OCI-LY1 (cell line): ENCODE data around the gene TMEM131.

Experiments
- H2AFZ ChIP-seq: fragments of 200-600 bp; sonication (generic), shearing (Covaris generic); 2 replicates; pipeline ENCODE4 v1.6.0; 2014; ENCODE audit warnings: antibody characterized with exemption, mild to moderate bottlenecking, low read length
- H3F3A ChIP-seq: fragments of 200-600 bp; sonication (generic), shearing (Covaris generic); 2 replicates; pipeline ENCODE4 v1.6.0; 2014; ENCODE audit warnings: mild to moderate bottlenecking, antibody characterized with exemption, low read length, moderate library complexity; ENCODE audit not compliant: insufficient read depth
- H3K27ac ChIP-seq: fragments of 200-600 bp; sonication (generic); 2 replicates; pipeline ENCODE4 v1.5.1; 2014; ENCODE audit warnings: low read length, mixed run types, mild to moderate bottlenecking, low read depth; ENCODE audit not compliant: poor library complexity, severe bottlenecking
- H3K27me3 ChIP-seq: fragments of 200-600 bp; sonication (generic); 2 replicates; pipeline ENCODE4 v1.6.0; 2014; ENCODE audit warnings: antibody characterized with exemption, mild to moderate bottlenecking, low read length, moderate library complexity; ENCODE audit not compliant: insufficient read depth
- H3K36me3 ChIP-seq: fragments of 200-600 bp; sonication (generic); 2 replicates; pipeline ENCODE4 v1.6.1; 2014; ENCODE audit warnings: mild to moderate bottlenecking, antibody characterized with exemption, low read length, moderate library complexity, mixed read lengths; ENCODE audit not compliant: insufficient read depth
- H3K4me1 ChIP-seq: fragments of 200-600 bp; sonication (generic); 2 replicates; pipeline ENCODE4 v1.5.1; 2014; ENCODE audit warnings: mild to moderate bottlenecking, low read length, moderate library complexity; ENCODE audit not compliant: insufficient read depth, severe bottlenecking
- H3K4me2 ChIP-seq: fragments of 200-600 bp; sonication (generic), shearing (Covaris generic); 2 replicates; pipeline ENCODE4 v1.6.1; 2014; ENCODE audit warnings: low read length
- H3K4me3 ChIP-seq: fragments of 200-600 bp; sonication (generic); 2 replicates; pipeline ENCODE4 v1.5.1; 2014; ENCODE audit warnings: low read length, low read depth, mild to moderate bottlenecking, mixed read lengths; ENCODE audit not compliant: poor library complexity, severe bottlenecking
- H3K79me2 ChIP-seq: fragments of 200-600 bp; shearing (Covaris generic); 2 replicates; pipeline ENCODE4 v1.6.1; 2016; ENCODE audit warnings: mixed run types, low read length, mixed read lengths; ENCODE audit not compliant: insufficient read depth
- H3K9ac ChIP-seq: fragments of 200-600 bp; sonication (generic), shearing (Covaris generic); 2 replicates; pipeline ENCODE4 v1.6.1; 2014; ENCODE audit warnings: mild to moderate bottlenecking, low read length, mixed read lengths
- H3K9me2 ChIP-seq: fragments of 200-600 bp; sonication (generic), shearing (Covaris generic); 2 replicates; pipeline ENCODE4 v1.6.1; 2014; ENCODE audit warnings: low read depth, mild to moderate bottlenecking, low read length, mixed read lengths
- H3K9me3 ChIP-seq: fragments of 200-600 bp; shearing (Covaris generic); 2 replicates; pipeline ENCODE4 v1.6.1; 2014; ENCODE audit warnings: low read length, mixed read lengths
- H4K20me1 ChIP-seq: fragments of 200-600 bp; sonication (generic), shearing (Covaris generic); 2 replicates; pipeline ENCODE4 v1.6.0; 2016; ENCODE audit warnings: mild to moderate bottlenecking, low read length; ENCODE audit not compliant: insufficient read depth
- CTCF ChIP-seq: fragments of 200-600 bp; sonication (generic), shearing (Covaris generic); IDR thresholded peaks from 2 replicates; pipeline ENCODE4 v1.5.1; 2017; ENCODE audit warnings: mild to moderate bottlenecking, antibody characterized with exemption, low read length, moderate library complexity, mixed read lengths
- EZH2 ChIP-seq: fragments of 200-600 bp; sonication (generic), shearing (Covaris generic); IDR thresholded peaks from 2 replicates; pipeline ENCODE4 v1.8.0; 2017; ENCODE audit warnings: borderline replicate concordance, mixed run types, mild to moderate bottlenecking, antibody characterized with exemption, low read length, moderate library complexity, mixed read lengths

TMEM131 gene

GRCh38 chr2:97743913-97744312 lies 251.8 kb downstream of the TMEM131 start:
- Histone ChIP-seq H3K4me3 (no peak overlapping the region), H3K9ac (no peak overlapping the region), H3F3A (no peaks in the 10 kb centered on the region), H3K9me3 (no peaks in the 10 kb centered on the region), H4K20me1 (no peaks in the 10 kb centered on the region), H3K36me3 (no peaks in the 10 kb centered on the region), H3K4me1 (peaks cover 10% of the 10 kb centered on the region), H3K9me2 (no peaks in the 10 kb centered on the region), H3K4me2 (no peak overlapping the region), H3K27ac (no peak overlapping the region), H3K79me2 (no peaks in the 10 kb centered on the region), H2AFZ (no peak overlapping the region), H3K27me3 (no peaks in the 10 kb centered on the region)
- TF ChIP-seq EZH2 (no peak), CTCF (no peak)

- Histone ChIP-seq H3K36me3 (no peaks in the 10 kb centered on the region), H2AFZ (no peak overlapping the region), H3K27ac (no peak overlapping the region), H4K20me1 (no peaks in the 10 kb centered on the region), H3K27me3 (no peaks in the 10 kb centered on the region), H3K9me2 (no peaks in the 10 kb centered on the region), H3K4me1 (no peaks in the 10 kb centered on the region), H3K9ac (no peak overlapping the region), H3F3A (no peaks in the 10 kb centered on the region), H3K79me2 (no peaks in the 10 kb centered on the region), H3K4me2 (no peak overlapping the region), H3K4me3 (no peak overlapping the region), H3K9me3 (no peaks in the 10 kb centered on the region)
- TF ChIP-seq EZH2 (no peak), CTCF (no peak)
Measured at GRCh38 chr2:97742381-97742847, 253.3 kb downstream of the TMEM131 start.

GRCh38 chr2:97741686-97742085 lies 254.1 kb downstream of the TMEM131 start:
- no peak overlapping the region for H3K9ac ChIP-seq
- no peaks in the 10 kb centered on the region for H3K4me1 ChIP-seq
- no peaks in the 10 kb centered on the region for H3K9me2 ChIP-seq
- no peak overlapping the region for H3K4me2 ChIP-seq
- no peak overlapping the region for H3K27ac ChIP-seq
- H3K9me3 ChIP-seq: no peaks in the 10 kb centered on the region
- H2AFZ ChIP-seq: no peak overlapping the region
- H3K4me3 ChIP-seq: no peak overlapping the region
- TF ChIP-seq EZH2 (no peak), CTCF (no peak)
- no peaks in the 10 kb centered on the region for H3K36me3 ChIP-seq
- no peaks in the 10 kb centered on the region for H3F3A ChIP-seq
- H3K27me3 ChIP-seq: no peaks in the 10 kb centered on the region
- no peaks in the 10 kb centered on the region for H3K79me2 ChIP-seq
- H4K20me1 ChIP-seq: no peaks in the 10 kb centered on the region
